ENCODE results near the gene BANF2.

- no peak for TF ChIP-seq FOXK1 (CRISPR knock-in tag; IDR thresholded peaks at IDR 0.05; ENCODE audit: borderline replicate concordance, low read depth)
- no peak for TF ChIP-seq ARID3A (IDR thresholded peaks at IDR 0.05; ENCODE audit: low read depth, low read length)
- TF ChIP-seq, protein P1, sequence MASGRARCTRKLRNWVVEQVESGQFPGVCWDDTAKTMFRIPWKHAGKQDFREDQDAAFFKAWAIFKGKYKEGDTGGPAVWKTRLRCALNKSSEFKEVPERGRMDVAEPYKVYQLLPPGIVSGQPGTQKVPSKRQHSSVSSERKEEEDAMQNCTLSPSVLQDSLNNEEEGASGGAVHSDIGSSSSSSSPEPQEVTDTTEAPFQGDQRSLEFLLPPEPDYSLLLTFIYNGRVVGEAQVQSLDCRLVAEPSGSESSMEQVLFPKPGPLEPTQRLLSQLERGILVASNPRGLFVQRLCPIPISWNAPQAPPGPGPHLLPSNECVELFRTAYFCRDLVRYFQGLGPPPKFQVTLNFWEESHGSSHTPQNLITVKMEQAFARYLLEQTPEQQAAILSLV (CRISPR knock-in tag; IDR thresholded peaks at IDR 0.05; ENCODE audit: borderline replicate concordance) = no peak
- no peak for TF ChIP-seq U2AF2 (IDR thresholded peaks at IDR 0.05; ENCODE audit: low read depth, low read length)
- TF ChIP-seq, protein P2, sequence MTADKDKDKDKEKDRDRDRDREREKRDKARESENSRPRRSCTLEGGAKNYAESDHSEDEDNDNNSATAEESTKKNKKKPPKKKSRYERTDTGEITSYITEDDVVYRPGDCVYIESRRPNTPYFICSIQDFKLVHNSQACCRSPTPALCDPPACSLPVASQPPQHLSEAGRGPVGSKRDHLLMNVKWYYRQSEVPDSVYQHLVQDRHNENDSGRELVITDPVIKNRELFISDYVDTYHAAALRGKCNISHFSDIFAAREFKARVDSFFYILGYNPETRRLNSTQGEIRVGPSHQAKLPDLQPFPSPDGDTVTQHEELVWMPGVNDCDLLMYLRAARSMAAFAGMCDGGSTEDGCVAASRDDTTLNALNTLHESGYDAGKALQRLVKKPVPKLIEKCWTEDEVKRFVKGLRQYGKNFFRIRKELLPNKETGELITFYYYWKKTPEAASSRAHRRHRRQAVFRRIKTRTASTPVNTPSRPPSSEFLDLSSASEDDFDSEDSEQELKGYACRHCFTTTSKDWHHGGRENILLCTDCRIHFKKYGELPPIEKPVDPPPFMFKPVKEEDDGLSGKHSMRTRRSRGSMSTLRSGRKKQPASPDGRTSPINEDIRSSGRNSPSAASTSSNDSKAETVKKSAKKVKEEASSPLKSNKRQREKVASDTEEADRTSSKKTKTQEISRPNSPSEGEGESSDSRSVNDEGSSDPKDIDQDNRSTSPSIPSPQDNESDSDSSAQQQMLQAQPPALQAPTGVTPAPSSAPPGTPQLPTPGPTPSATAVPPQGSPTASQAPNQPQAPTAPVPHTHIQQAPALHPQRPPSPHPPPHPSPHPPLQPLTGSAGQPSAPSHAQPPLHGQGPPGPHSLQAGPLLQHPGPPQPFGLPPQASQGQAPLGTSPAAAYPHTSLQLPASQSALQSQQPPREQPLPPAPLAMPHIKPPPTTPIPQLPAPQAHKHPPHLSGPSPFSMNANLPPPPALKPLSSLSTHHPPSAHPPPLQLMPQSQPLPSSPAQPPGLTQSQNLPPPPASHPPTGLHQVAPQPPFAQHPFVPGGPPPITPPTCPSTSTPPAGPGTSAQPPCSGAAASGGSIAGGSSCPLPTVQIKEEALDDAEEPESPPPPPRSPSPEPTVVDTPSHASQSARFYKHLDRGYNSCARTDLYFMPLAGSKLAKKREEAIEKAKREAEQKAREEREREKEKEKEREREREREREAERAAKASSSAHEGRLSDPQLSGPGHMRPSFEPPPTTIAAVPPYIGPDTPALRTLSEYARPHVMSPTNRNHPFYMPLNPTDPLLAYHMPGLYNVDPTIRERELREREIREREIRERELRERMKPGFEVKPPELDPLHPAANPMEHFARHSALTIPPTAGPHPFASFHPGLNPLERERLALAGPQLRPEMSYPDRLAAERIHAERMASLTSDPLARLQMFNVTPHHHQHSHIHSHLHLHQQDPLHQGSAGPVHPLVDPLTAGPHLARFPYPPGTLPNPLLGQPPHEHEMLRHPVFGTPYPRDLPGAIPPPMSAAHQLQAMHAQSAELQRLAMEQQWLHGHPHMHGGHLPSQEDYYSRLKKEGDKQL (CRISPR knock-in tag; IDR thresholded peaks at IDR 0.05; ENCODE audit: low read depth) = no peak
- no peak for TF ChIP-seq ZFX (CRISPR knock-in tag; IDR thresholded peaks at IDR 0.05; ENCODE audit: low read depth)
- TF ChIP-seq HINFP (CRISPR knock-in tag; IDR thresholded peaks at IDR 0.05; ENCODE audit: low read depth) = no peak
- TF ChIP-seq SIN3A (IDR thresholded peaks at IDR 0.05; ENCODE audit: borderline replicate concordance, low read depth, low read length) = no peak
- TF ChIP-seq SUZ12 (IDR thresholded peaks at IDR 0.05; ENCODE audit: low read depth, low read length) = no peak
- no peak for TF ChIP-seq EHMT2 (IDR thresholded peaks at IDR 0.05; ENCODE audit: borderline replicate concordance, low read depth, low read length)
- TF ChIP-seq MAZ (IDR thresholded peaks at IDR 0.05; ENCODE audit: borderline replicate concordance, low read depth, low read length) = no peak
- TF ChIP-seq MAZ (CRISPR knock-in tag; IDR thresholded peaks at IDR 0.05; ENCODE audit: low read depth) = no peak
- TF ChIP-seq SRY (CRISPR knock-in tag; IDR thresholded peaks at IDR 0.05) = no peak
These were observed 20.9 kb upstream of the BANF2 start for GRCh38 chr20:17678886-17679285.

Data from HepG2 (cell line).